ENCODE results near the gene PNN.
"Not testable (repeated sequence)": the region's sequence is repeated elsewhere in the genome, so short reads cannot be mapped to it uniquely, and the experiment has no call there.

Gene PNN

DNA sequence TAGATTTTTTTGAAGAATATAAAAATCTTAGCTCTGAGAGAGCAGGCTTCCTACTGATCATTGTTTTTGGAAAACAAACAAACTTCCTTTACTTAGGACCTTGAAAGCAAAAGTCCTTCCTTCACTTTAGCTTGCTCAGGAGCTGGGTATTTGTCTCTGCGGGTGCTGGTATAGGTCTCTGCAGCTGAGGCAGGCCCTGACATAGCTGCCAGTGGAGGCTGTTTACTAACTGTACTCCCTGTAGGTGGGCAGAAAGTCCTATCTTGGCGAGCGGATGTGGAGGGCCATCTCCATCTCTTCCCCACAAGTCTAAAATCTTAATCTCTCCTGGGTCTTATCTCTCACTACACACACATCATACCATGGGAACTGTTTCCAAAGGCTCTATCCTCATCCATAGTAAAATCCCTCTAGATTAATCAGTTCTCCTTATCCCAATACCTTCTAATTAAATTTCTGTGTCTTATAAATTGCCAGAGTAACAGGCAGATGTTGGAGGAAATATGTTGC lies 54.6 kb downstream of the PNN start:
- DNase-seq (ENCODE audit: low spot score): no peak

DNA sequence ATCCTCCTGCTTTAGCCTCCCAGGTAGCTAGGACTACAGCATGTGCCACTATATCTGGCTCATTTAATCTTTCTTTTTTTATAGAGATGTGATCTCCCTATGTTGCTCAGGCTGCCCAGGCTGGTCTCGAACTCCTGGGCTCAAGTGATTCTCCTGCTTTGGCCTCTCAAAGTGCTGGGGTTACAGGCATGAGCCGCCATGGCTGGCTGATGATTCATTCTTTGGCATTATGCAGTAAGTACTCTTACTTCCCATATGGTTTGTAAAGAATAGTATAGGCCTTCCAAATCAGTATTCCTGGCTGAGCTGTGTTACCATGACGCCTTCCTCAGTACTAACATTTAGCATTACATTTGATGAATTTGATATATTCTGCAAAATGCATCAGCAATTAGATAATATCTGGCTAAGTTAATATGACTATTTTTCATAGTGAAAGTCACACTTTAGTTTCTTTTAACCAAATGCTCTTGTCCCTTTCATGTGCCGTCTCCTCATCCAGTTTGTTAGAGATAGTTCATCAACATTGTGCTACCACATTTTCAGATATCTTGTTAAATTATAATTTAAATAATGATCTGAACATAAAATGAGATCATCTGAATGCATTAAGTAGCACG lies 55.5 kb downstream of the PNN start:
- DNase-seq (ENCODE audit: low spot score): no peak

DNA sequence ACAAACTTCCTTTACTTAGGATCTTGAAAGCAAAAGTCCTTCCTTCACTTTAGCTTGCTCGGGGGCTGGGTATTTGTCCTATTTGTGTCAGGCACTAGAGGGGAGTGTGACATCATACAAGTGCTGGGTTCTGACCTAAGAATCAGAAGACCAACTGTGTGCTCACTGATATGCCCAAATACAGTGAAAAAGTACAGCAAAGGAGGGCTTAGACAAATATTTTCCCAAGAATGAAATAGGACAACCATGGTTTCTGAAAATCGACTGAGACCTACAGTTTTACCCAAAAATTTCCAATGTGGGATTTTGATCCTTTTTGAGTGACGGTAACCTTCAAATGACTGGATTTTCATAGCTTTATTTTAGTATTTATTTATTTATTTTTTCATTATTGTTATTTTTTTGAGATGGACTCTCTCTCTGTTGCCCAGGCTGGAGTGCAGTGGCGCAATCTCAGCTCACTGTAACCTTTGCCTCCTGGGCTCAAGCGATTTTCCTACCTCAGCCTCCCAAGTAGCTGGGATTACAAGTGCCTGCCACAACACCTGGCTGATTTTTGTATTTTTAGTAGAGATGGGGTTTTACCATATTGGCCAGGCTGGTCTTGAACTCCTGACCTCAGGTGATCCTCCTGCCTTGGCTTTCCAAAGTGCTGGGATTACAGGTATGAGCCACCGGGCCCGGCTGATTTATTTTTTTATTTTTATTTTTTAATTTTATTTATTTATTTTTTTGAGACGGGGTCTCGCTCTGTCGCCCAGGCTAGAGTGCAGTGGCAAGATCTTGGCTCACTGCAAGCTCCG lies 56.9 kb downstream of the PNN start:
- not testable (repeated sequence) for DNase-seq (ENCODE audit: low spot score)

Data from left forelimb (tissue), 1 donor.